Activated T-helper 17 cell treated with anti-CD3 and anti-CD28 coated beads, Interleukin-2, amount 50 U/mL, for 72 hours (primary cell): Measurements from ENCODE around the gene CBLN3. TPM values are rescaled to one million over a fixed set of nuclear protein-coding genes. Genes with fewer than 3 reads are reported as not detected.
"Not testable (repeated sequence)": the region's sequence is repeated elsewhere in the genome, so short reads cannot be mapped to it uniquely, and the experiment has no call there.

Experiments used
- ATAC-seq: fragments of 150-1000 bp; cut with Tn5 transposase; replicated peaks from 2 replicates; pipeline ENCODE4 v1.10.0; 2021; ENCODE audit warnings: mild to moderate bottlenecking, moderate library complexity
- H3K27ac Mint-ChIP-seq: one replicate; pipeline ENCODE4 v1.8.0; 2022; ENCODE audit warnings: mixed read lengths
- H3K27me3 Mint-ChIP-seq: one replicate; pipeline ENCODE4 v1.8.0; 2022; ENCODE audit warnings: mixed read lengths
- H3K36me3 Mint-ChIP-seq: one replicate; pipeline ENCODE4 v1.8.0; 2022; ENCODE audit warnings: low read depth, mild to moderate bottlenecking, mixed read lengths
- H3K4me1 Mint-ChIP-seq: one replicate; pipeline ENCODE4 v1.8.0; 2022; ENCODE audit warnings: mixed read lengths
- H3K4me3 Mint-ChIP-seq: one replicate; pipeline ENCODE4 v1.8.0; 2022; ENCODE audit warnings: mild to moderate bottlenecking, mixed read lengths
- H3K9me3 Mint-ChIP-seq: one replicate; pipeline ENCODE4 v1.8.0; 2022; ENCODE audit warnings: mixed read lengths
- total RNA-seq, 2 donors: library from RNA; stranded (reverse); gene quantifications; one replicate each; pipeline ENCODE4 v1.2.3, GENCODE V29; 2022

CBLN3 gene
- total RNA-seq, 2 donors from 2014 or later: 11.1 to 14.6 TPM

DNA sequence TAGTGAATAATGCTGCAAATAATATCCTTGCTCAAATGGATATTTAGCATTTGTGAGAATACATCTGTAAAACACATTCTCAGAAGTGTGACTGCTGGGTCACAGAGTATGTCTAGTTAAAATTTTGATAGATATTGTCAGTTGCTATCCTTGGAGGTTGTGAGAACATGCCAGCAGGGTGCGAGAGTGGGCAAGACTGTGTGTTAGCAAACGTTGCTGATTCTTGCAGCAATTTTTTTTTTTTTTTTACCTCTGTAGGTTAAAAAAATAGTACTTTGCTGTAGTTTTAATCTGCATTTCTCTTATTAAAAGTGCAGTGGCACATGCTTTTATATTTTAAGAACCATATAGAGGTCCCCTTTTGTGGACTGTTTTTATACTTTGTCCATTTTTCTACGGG, 35.2 kb downstream of the CBLN3 start:
- no peaks in the 10 kb centered on the region for H3K9me3 Mint-ChIP-seq
- H3K4me1 Mint-ChIP-seq: peaks cover under 1% of the 10 kb centered on the region
- H3K27ac Mint-ChIP-seq: no peak overlapping the region
- H3K27me3 Mint-ChIP-seq: peaks cover 10% of the 10 kb centered on the region
- ATAC-seq: no peak
- no peak overlapping the region for H3K4me3 Mint-ChIP-seq
- no peaks in the 10 kb centered on the region for H3K36me3 Mint-ChIP-seq

DNA sequence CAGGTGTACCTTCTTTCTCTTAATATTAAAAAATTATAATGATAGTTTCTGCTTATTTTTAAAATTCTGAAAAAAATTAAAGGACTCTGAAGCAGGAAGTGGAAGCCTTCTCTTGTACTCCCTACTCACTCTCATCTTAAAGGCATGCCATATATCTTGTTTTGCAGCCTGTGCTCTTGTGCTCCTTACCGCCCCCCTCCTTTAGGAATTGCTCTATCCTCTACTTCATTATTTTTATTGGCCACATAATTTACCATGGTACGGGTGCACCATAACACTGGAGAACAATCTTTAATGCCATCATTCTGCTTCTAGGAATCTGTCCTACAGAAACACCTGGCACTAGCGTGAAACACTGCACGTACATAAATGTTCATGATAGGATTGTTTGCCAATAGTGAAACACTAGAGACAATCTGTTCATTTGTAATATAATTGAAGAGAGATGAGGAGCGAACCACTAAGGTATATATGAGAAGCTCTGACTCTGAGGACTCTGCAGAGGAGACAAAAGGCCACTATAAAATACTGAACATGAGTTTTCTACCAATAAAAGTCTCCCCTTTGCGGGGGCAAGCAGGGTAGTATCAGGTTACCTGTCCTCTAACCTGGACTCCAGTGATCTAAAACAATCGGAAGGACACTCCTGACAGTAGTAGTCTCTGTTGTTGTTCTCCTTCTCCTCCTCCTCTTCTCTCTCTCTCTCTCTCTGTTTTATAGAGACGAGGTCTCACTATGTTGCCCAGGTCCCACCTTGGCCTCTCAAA, 37.0 kb downstream of the CBLN3 start:
- no peak overlapping the region for H3K4me3 Mint-ChIP-seq
- H3K9me3 Mint-ChIP-seq: no peaks in the 10 kb centered on the region
- H3K27me3 Mint-ChIP-seq: peaks cover 10% of the 10 kb centered on the region
- no peak overlapping the region for H3K27ac Mint-ChIP-seq
- no peak for ATAC-seq
- H3K36me3 Mint-ChIP-seq: no peaks in the 10 kb centered on the region
- no peaks in the 10 kb centered on the region for H3K4me1 Mint-ChIP-seq

DNA sequence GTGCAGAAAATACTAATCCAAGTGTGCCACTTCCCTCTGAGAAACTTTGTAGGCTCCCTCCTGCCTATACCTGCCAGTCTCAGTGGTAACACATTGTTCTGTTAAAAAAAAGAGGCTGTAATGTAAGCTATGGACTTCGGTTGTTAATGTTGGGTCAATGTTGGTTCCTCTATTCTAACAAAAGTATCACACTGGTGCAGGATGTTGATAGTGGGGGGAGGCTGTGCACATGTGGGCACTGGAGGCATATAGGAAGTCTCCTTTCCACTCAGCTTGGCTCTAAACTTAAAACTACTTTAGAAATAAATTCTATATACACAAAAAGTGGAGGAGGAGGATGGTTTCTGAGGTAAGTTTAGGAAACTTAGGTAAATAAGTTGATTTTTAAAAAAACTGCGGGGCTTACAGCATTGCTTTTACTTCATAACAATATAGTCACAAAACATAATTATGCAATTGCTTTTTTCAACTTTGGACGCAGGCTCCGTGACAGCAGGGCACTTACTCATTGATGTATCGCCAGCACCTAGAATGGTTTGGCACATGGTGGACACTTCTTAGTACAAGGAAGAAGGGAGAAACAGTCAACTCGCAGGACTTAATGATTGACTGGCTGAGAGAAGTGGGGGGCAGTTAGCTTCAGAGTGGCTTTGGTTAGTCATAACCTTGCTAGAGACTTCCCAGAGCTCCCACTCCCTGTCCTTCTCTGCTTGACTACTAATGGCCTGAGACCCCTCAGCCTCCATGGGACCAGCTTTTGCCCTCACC, 38.6 kb downstream of the CBLN3 start:
- Mint-ChIP-seq H3K4me3 (no peak overlapping the region), H3K36me3 (no peaks in the 10 kb centered on the region), H3K4me1 (no peaks in the 10 kb centered on the region), H3K9me3 (no peaks in the 10 kb centered on the region), H3K27ac (no peak overlapping the region), H3K27me3 (peaks cover 10% of the 10 kb centered on the region)
- ATAC-seq: no peak

DNA sequence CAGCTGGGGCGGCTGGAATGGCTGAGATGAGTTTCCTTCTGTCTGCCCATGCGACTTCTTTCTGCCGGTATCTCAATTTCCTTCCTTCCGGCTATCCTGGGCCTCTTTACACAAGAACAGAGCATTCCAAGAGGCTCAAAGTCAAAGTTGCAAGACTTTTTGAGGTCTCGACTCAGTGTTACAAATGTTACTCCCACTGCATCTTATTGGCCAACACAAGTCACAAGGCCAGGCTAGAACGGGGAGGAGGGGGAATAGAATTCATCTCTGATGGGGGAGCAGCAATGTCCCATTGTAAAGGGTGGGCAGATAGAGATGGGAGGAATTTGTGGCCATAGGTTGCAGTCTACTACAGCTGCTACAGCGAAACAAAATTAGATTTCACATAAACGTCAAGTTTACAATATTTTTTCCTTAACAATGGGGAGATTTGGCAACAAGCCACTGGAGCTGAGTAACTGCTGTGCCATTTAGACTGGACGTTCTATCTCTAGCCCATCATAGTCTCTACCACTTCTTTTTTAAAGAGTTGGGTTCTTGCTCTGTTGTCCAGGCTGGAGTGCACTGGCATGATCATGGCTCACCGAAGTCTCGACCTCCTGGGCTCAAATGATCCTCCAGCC, 40.1 kb downstream of the CBLN3 start:
- no peaks in the 10 kb centered on the region for H3K9me3 Mint-ChIP-seq
- no peak overlapping the region for H3K27ac Mint-ChIP-seq
- ATAC-seq: no peak

DNA sequence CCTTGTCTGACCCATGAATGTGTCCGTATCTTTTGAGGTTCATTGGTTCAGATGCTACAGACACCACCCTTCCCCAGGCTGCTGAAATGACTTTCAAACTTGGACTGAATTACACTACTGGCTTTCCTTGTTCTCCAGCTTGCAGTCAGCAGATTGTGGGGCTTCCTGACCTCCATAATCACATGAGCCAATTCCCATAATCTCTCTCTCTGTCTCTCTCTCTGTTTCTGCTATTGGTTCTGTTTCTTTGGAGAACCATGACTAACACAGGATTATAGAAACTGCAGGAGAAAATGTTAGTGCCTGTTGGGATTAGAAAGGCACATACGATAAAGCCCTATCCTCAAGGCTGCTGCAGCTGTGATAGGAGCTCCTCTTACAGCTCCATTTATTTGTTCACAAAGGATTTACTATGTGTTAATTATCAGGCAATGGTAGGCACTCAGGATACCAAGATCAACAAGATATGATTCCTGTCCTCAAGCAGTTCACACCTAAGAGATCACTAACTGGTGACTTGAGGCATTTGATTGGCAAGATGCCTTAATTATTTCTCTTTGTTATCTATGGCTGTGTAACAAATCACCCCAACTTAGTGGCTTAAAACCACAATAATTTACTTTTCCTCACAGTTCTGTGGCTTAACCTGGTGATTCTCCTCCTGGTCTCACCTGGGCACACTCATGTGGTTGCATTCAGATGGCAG, 40.8 kb downstream of the CBLN3 start:
- Mint-ChIP-seq H3K27ac (no peak overlapping the region), H3K27me3 (peaks cover 15% of the 10 kb centered on the region)
- no peak for ATAC-seq

More for the DNA sequence above, 40.1 kb downstream of the CBLN3 start:
- Mint-ChIP-seq H3K27me3 (peaks cover 10% of the 10 kb centered on the region), H3K4me1 (no peaks in the 10 kb centered on the region), H3K4me3 (no peak overlapping the region), H3K36me3 (no peaks in the 10 kb centered on the region)

DNA sequence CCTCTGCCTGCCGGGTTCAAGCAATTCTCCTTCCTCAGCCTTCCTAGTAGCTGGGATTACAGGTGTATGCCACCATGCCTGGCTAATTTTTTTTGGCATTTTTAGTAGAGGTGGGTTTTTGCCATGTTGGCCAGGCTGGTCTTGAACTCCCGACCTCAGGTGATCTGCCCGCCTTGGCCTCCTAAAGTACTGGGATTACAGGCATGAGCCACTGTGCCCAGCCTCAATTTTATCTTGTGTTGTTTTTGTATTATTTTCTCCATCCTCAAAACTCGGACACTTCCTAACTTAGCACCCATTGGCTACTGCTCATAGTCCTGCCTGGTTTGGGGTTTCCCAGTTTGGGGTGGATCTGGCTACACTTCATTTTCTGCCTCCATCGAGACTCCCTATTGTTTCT, 41.9 kb downstream of the CBLN3 start:
- not testable (repeated sequence) for H3K36me3 Mint-ChIP-seq, H3K4me3 Mint-ChIP-seq, ATAC-seq, H3K27ac Mint-ChIP-seq, H3K4me1 Mint-ChIP-seq, H3K9me3 Mint-ChIP-seq
- peaks cover 15% of the 10 kb centered on the region for H3K27me3 Mint-ChIP-seq

More for the DNA sequence above, 40.8 kb downstream of the CBLN3 start:
- no peaks in the 10 kb centered on the region for H3K9me3 Mint-ChIP-seq
- no peaks in the 10 kb centered on the region for H3K4me1 Mint-ChIP-seq
- no peaks in the 10 kb centered on the region for H3K36me3 Mint-ChIP-seq
- no peak overlapping the region for H3K4me3 Mint-ChIP-seq

DNA sequence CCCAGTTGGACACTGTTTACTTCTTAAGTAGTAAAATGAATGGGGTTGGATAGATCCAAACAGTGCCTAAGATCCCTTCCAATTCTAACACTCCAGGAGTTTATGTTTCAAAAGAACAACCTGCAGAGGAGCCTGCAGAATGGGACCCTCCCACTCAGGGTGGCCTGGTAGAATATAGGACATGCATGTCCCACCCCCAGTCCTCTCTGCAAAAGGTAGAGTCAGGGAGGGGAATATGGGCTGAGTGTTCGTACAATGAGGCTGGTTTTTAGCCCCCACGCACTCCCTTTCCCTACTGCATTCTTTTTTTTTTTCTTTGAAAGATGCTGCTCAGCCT, 42.5 kb downstream of the CBLN3 start:
- Mint-ChIP-seq H3K27me3 (peaks cover 11% of the 10 kb centered on the region), H3K9me3 (no peaks in the 10 kb centered on the region), H3K4me1 (no peaks in the 10 kb centered on the region), H3K27ac (no peak overlapping the region), H3K36me3 (no peaks in the 10 kb centered on the region), H3K4me3 (no peak overlapping the region)
- no peak for ATAC-seq

DNA sequence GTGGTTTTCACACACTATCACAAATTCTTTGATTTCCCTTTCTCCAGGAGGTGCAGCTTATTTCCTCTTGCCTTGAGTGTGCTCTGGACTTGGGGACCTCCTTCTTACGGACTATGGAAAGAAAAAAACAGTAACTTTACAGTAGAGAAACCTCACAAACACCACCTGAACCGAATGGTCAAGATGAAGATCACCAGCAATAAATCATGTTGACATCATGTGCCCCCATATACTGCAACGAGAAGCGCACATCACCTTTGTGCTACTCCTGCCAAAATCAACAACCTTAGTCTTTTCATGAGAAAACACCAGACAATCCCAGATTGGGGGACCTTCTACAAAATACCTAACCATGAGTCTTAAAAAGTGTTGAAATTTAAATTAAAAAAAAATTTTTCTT, 43.9 kb downstream of the CBLN3 start:
- no peaks in the 10 kb centered on the region for H3K4me1 Mint-ChIP-seq

DNA sequence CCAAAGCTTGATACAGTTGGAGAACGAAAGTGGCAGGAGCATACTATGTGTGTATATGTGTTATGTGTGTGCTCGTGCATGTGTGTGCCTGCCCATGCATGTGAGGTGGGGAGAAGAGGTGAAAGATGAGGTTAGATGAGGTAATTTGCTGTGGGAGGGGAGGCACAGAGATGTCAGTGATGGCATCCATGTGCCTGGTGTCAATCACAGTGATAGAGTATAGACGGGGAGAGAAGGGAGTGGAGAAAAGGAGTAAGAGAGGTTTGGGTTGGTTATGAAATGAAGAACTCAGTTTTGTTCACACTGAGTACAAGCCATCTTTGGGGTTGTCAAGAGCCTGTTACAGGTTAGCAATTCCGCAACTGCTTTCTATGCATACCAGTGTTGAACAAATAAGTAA, 45.3 kb downstream of the CBLN3 start:
- Mint-ChIP-seq H3K4me1 (no peaks in the 10 kb centered on the region), H3K27ac (no peak overlapping the region), H3K36me3 (no peaks in the 10 kb centered on the region), H3K9me3 (no peaks in the 10 kb centered on the region), H3K27me3 (peaks cover 5% of the 10 kb centered on the region), H3K4me3 (no peak overlapping the region)
- ATAC-seq: no peak

More for the DNA sequence above, 43.9 kb downstream of the CBLN3 start:
- Mint-ChIP-seq H3K27me3 (peaks cover 5% of the 10 kb centered on the region), H3K9me3 (no peaks in the 10 kb centered on the region), H3K4me3 (no peak overlapping the region), H3K27ac (no peak overlapping the region), H3K36me3 (no peaks in the 10 kb centered on the region)
- ATAC-seq: no peak

DNA sequence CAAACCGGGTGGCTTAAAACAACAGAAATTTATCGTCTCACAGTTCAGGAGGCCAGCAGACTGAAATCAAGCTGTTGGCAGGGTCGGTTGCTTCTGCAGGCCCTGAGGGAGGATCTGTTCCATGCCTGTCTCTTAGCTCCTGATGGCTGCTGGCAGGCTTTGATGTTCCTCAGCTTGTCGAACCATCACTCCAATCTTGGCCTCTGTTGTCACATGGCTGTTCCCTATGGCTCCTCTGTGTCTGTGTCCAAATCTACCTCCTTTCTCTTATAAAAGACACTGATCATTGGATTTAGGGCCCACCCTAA, 47.5 kb downstream of the CBLN3 start:
- H3K36me3 Mint-ChIP-seq: no peaks in the 10 kb centered on the region
- H3K27me3 Mint-ChIP-seq: peaks cover 8% of the 10 kb centered on the region
- no peaks in the 10 kb centered on the region for H3K4me1 Mint-ChIP-seq
- H3K27ac Mint-ChIP-seq: no peak overlapping the region
- no peaks in the 10 kb centered on the region for H3K9me3 Mint-ChIP-seq
- no peak for ATAC-seq
- no peak overlapping the region for H3K4me3 Mint-ChIP-seq

DNA sequence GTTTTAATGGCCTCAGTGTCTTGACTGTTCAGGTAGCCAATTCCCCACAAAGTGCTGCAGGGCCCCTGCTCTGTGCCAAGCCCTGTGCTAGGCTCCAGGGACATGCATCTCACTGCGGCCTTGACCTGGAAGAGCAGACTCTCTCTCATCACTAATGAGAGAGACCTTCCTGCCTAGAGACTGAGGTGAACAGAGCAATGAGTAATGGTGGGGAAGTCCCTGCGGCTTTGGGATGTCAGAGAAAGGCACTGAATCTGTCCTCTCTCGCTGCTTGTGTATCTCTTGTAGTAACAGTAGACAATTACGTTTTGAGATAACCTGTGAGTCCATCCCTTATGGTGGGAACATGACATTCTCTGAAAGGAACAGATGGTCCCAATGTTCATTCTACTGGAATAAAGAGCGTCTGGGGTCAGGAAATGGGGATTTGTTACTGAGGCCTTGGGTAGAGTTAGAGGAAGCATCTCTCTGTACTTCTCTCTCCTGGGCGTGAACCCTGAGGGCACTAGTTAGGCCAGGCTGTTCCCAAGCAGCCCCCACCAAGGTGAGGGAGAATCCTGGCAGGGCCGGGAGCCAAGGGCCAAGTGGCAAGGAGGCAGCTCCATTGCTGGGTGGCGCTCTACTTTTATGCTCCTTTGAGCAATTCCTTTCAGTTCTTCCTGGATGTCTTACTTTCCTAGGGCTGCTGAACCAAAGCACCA, 48.0 kb downstream of the CBLN3 start:
- Mint-ChIP-seq H3K4me1 (no peaks in the 10 kb centered on the region), H3K4me3 (no peak overlapping the region), H3K36me3 (no peaks in the 10 kb centered on the region), H3K27ac (no peak overlapping the region), H3K27me3 (peaks cover 9% of the 10 kb centered on the region), H3K9me3 (no peaks in the 10 kb centered on the region)
- ATAC-seq: peak; percentile 92

DNA sequence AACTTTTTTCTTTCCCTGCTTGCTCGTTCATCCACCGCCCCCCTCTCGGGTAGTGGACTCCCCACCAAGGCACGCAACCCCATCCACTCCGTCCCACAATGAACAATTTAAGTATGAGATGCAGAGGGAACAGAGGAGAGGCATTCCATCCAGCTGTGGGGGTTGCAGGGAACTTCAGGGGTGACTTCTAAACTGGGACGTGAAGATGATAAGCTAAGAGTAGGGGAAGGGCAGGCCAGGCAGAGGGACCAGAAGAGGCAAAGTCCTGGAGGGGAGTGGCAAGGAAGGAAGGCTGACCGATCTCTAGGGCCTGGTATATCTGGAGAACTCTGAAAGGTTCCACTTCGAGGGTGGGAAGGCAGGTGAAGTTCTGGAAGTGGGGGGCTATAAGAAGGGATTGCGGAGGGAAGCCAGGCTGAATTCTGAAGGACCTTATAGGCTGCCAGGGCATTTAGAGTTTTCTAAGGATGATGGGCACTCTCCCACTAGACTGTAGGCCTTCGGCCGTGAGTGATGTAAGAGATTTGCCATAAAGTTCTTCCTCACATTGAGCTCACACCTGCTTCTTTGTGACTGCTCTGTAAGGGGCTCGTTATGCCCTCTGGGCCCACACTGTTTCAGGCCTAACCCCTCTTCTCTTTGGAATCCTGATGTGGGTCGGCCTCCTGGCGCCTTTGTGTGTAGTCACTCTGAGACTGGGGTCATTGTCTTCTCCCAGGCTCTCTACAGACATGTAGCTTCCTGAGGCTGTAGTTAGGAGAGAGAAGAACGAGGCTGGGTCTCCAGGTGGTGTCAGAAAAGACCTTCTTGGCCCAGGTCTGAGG, 49.3 kb downstream of the CBLN3 start:
- H3K36me3 Mint-ChIP-seq: no peaks in the 10 kb centered on the region
- H3K4me1 Mint-ChIP-seq: no peaks in the 10 kb centered on the region
- no peaks in the 10 kb centered on the region for H3K9me3 Mint-ChIP-seq
- H3K27me3 Mint-ChIP-seq: peaks cover 9% of the 10 kb centered on the region
- no peak for ATAC-seq
- no peak overlapping the region for H3K27ac Mint-ChIP-seq
- H3K4me3 Mint-ChIP-seq: no peak overlapping the region

DNA sequence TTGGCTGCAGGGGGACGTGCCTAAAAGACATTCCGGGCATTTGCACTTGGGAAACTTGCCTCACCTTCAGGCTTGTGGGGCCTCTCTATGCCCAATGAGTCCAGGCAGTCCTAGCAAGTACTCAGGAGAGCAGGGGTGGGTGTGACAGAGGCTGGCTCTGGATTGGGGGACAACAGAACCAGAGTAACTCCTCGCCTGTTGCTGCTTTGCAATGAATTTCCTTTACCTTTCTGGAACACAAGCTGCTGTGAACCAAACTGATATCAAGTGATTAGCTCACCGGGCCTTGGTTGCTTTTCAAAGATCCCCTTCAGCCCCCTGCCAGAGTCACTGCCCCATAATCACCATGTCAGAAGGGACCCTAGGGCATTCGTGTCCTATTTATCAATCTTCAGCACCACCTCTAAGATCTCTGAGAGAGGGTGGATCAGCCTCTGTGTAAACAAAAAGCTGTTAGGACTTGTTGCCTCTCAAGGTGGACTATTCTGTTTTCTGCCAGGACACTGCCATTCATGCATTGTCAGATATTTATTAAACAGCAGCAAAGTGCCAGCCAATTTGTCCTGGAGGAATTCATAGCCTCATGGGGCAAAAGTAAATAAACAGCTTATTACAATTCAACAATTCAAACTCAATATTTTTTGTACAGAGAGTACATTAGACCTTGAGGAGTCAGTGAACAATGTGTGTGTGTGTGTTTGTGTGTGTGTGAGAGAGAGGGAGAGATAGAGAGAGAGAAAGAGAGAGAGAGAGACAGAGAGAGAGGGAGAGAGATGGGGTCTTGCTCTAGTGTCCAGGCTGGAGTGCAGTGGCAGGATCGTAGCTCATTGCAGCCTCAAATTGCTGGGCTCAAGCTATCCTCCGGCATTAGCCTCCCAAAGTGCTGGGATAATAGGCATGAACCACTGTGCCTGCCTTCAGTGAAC, 50.2 kb downstream of the CBLN3 start:
- no peak for ATAC-seq
- H3K4me1 Mint-ChIP-seq: no peaks in the 10 kb centered on the region
- peaks cover 8% of the 10 kb centered on the region for H3K27me3 Mint-ChIP-seq
- no peak overlapping the region for H3K27ac Mint-ChIP-seq
- no peak overlapping the region for H3K4me3 Mint-ChIP-seq
- no peaks in the 10 kb centered on the region for H3K36me3 Mint-ChIP-seq
- no peaks in the 10 kb centered on the region for H3K9me3 Mint-ChIP-seq
